HG02678 (cell line): ENCODE results near the gene STARD13.

Source experiments
- ATAC-seq: cut with Tn5 transposase; IDR thresholded peaks from one replicate; pipeline ENCODE4 v1.9.1; 2021; ENCODE audit warnings: mild to moderate bottlenecking, moderate library complexity; ENCODE audit not compliant: unreplicated experiment

STARD13 gene

DNA sequence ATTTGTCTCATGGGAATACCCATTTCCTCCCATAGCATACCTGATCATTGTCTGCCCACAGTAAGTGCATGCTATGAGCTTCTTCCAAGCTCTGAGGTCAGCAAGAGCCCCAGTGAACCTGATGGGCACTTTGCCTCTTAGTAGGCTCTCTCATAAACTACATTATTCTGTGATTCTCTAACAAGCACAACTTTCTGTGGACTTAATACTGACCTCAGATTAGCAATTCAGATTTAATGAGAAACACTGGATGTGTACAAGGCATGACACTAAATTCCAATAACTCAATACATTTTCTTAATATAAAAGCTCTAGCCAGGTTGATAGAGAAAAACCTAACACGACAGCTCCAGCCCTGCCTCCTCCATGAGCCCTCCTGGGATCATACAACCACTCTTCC lies 23.3 kb upstream of the STARD13 start:
- no peak for ATAC-seq

DNA sequence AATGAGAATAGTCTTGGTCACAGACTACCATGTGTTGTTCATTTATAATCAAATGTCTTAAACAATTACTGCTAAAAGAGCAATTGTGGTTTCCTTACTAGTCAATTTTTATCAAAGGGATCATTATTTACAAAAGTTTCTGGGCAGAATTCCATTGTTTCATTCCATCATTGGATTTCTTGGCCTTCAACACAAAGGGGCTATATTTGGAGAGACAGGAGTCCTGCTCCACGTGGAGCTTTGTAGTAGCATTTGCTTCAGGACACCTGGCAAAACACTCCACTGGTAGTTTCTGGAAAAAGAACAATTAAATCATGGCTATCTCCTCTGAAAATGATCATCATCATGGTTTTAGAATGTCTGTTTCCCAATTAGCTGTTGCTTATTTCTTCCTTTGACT lies 22.3 kb upstream of the STARD13 start:
- no peak for ATAC-seq

DNA sequence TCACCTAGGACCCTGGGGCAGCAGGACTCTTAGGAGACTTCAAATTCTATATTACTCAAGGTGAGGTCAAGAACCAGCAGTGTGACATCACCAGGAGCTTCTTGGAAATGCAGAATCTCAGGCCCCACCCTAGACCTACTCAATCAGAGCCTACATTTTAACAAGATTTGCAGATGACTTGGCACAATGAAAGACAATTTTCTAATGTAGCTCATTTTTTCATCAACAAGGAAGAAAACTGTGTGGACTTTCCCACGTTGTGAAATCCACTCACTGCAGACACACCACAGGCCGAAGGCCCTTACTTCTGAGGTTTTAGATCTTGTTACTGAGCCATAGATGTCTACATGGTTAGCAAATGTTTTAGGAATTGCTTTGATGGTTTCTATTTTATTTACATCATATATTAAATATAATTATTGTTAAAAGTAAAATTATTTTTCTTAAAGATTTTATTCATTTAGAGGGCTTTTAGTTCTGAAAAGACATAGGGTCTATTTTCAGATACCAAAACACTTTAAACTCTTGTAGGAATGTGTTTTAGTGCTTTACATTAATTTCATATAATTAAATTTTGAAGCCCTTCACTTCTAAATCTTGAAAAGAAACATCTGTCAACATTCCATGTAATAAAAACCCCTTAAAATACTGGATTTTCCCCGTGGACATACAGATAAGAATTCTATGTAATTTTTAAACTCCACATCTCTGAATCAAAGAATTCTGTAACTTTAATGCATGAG lies 18.5 kb upstream of the STARD13 start:
- ATAC-seq, result no peak

DNA sequence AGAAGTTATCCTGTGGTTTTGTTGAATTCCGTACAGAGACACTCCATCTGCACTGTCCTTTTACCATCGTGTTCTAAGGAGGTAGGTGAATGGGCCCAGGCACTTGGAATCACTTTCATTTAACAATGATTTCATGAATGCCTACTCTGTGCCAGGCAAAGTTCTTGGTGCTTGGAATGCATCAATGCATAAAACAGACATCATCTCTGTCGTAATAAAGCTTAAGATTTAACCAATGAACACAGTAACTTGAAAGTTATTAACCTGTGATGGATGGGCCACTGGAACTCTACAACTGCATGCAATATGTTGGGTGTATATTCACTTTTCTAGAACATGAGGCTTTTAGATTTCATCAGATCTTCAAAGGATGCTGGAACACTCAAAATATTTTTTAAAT lies 14.1 kb upstream of the STARD13 start:
- no peak for ATAC-seq

DNA sequence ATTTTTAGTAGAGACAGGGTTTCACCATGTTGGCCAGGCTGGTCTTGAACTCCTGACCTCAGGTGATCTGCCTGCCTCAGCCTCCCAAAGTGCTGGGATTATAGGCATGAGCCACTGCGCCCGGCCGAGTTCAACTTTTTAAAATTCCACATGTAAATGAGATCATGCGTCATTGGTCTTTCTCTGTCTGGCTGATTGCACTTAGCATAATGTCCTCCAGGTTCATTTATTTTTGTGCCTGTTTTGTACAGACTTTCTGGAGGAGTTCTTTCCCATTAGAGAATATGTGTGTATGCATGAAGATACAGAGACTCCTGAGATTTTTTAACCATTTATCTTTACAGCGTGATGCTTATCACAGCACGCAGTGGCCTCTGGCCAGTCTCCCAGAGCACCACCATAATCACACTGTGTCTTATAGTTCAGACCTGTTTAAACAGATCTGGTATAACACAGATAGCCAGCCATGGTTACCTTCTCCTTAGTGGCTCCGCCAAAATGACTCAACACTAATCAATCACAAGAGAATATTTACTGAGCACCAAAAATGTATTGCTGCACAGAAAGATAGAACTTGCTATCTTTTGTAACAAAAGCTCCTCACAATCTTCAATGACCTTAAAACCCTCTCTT lies 11.4 kb upstream of the STARD13 start:
- ATAC-seq, result no peak

DNA sequence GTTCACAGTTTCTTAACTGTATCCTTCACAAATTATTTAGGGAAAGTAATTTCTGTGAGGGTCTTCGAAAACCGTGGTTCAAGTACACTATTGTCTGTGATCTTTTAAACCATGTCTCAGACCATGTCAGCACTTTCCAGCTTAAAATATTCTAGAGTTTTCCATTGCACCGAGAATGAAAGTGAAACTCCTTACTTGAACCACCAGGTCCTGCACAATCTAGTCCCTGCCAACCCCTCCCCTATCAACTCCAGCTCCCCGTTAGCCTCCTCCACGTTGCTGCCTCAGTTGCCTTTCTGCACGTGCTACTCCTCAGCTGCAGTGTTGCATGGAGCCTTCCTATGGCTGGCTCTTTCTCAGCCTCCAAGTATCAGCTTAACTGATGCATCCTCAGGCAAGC lies 7.2 kb upstream of the STARD13 start:
- ATAC-seq, result no peak

DNA sequence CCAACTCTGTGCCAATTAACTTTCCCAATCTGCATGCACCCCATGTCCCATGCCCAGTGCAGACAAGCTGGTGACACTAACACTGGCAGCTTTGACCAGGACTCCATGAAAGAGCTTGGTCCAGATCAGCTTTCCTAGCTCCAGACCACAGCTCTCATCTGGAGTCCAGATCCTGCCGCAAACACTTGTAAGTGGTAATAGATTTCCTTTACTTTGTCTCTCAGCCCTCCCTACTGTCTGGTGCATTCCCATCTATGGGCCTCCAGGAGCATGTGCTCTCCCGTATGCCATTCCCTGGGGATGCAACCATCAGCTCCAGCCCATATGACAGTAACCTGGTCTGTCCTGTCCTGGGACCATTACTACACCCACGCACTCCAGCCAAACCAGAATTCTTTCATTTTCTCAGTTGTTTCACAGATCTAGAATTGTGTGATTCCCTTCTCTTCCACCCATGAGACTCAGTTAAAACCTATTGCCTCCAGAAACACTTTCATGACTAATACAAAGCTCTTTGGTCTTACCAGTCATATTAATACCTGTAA lies 4.9 kb upstream of the STARD13 start:
- ATAC-seq, result no peak

DNA sequence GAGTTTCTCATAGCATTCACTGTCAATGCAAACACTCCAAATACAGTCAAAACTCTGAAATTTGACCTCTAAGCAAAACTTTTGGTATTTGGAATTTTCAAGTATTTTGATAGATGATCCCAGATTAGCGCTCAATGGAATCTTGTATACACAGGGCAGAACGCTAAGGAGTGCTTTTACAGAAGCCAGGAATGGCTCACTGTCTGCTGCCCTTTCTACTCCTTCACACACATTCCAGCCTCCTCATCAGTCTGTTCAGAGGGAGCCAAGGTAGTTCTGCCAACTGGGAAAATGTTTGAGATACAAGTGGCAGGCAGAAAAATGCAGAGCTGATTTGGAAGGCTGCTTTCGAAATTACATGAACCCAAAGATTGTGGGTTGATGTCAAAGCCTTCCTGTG lies 4.4 kb upstream of the STARD13 start:
- no peak for ATAC-seq

DNA sequence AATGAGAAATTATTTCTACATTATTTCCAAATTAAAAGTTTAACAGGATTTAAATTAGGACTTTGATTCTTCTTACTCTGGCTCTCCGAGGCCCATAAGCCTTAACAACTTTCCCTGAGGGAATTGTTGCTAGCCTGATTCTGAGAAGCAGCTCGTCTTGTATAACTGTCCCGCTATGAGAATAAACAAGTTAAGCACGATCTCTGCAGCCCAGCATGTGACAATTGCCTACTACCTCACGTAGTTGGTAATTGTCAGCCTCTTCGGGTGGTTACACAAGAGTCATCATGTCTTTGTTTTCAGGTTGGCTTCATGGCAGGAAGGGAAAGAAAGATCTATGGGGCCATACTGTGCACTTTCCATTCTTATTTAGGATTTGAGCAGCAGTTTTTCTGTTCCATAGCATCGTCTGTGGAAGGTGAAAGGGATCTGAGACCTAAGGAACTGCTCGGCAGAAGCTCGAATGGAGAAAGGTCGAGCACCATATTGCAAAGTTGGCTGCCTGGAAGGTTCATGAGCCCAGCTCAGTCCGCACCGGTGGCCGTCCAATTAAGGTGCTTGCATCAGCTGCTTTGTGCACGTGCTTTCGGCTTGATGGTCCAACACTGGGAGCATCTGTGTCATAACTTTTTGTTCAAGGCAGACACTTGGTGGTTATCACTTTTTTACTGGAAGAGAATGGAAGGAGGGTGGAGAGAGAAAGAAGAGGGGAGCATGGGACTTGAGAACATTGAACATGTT lies 1.8 kb upstream of the STARD13 start:
- no peak for ATAC-seq

DNA sequence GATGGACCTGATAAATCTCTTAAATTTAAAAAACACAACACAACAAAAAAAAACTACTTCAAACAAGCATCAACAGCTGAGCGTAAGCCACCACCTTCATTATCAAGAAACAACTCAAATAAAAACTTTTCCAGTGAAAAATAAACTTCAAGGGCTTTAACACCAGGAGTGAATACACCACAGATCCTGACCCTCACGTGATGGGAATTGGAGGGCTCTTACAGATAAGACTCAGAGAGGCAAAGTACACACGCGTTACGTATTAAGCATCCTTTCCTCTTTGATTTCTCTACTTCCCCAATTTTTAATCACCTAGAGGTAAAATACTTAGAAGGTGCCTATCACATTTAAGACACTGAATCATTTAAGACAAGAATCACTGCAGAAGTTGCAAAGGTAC lies 573 bp upstream of the STARD13 start:
- ATAC-seq, result no peak

DNA sequence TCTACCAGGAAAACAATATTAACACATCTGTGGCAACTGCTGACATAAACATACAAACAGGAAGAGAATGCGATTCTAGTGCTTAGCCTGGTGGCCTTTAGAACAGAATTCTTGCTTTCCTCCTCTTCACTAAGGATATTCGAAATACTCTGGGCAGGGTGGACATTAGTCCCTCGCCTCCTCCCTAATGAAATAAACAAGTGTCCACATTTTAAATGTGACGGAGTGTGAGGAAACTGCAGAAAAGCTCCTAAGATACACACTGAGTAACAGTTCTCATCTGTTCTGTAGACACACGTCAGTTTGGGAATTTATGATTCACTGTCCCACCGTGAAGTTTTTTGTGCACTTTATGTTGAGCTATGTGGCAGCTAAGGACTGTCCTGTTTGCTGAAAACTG lies 639 bp downstream of the STARD13 start:
- ATAC-seq, result peak; percentile 18

DNA sequence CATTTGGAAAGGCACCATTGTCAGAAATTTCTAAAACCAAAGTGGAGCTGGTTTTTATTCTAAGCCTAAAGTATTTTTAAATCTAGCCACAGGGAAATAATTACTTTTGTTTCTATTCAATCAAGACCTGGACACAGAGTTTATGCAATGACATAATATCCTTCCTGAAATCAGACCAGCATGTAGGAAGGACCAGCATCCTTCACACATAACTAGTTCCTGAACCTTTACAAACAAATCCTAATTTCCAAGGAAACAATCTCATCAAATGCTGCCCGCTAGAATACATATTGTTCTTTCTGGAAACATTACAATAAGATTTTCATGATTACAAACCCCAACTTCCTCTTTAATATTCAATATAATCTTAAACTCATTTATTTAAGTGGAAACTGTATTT lies 1.5 kb downstream of the STARD13 start:
- no peak for ATAC-seq

DNA sequence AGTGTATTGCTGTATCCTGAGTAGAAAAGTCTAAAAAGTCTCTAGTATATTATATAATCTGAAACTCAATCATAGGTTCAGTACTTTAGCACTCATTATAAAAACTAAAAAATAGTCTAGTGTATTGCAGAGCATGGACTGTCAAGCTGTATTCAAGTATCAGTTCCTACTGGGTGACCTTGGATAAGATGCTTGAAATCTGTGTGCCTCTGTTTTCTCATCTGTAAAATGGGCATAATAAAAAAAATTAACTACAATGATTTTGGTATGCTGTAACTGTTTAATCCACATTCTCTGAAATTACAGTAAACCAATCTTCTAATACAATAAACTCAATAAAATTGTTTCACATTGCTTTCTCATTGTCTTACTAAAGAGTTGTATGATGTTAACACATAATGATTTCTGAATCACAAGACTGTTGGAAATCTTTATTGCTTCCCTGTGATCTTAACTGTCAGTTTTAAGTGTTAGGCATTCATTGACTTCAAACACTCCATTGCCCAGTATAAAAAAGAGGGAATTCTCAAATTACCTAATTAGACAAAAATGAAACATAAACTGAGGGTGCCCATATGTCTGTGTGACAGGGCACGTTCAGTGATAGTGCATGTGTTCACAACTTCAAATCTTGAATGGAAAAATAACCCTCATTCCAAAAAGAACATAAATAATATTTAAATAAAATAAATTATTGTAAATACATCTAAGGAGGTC lies 2.2 kb downstream of the STARD13 start:
- ATAC-seq, result no peak

DNA sequence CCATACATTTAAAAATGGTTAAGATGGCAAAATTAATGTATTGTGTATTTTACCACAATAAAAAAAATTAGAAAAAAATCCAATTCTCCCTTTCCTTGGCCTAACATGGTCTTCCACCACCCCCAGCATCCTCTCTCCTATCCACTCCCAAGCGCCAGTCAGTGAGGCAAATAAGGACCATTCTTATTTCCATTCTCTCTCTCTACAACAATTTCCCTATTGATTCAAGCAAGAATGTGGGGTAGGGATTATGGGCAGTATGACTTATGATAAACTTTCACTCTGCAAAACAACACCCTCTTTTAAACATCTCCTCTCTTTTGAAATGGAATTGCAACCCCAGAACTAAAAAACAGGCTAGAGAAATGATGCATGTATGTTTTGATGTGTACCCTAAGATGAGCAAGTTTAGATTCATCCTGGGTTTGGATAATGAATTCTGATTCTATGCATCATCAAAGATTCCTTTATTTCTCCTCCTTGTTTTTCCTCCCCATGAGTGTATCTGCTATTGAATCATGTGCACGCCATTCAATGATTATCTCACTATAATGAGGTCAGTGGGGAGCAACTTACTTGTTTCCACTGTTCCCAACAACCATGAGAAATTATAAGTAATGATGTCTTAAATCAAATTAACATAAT lies 3.5 kb downstream of the STARD13 start:
- no peak for ATAC-seq

DNA sequence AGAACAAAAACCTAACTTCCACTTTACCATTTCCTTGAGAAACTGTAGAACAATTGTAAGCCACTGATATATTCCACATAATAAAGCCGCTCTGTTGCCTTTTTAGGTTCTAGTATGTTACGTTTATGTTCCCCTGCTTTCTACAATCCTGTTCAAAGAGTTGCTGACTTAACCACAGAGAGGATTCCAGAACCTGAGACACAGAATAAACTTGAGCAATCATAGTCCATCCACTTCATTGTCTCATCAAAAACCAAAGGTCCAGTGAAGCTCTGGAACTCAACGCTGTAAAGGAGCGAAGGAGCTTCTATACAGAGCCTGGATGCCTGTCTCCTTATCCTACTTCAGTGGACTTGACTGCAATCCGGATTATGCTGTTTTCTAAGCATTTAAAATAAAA lies 4.6 kb downstream of the STARD13 start:
- no peak for ATAC-seq

DNA sequence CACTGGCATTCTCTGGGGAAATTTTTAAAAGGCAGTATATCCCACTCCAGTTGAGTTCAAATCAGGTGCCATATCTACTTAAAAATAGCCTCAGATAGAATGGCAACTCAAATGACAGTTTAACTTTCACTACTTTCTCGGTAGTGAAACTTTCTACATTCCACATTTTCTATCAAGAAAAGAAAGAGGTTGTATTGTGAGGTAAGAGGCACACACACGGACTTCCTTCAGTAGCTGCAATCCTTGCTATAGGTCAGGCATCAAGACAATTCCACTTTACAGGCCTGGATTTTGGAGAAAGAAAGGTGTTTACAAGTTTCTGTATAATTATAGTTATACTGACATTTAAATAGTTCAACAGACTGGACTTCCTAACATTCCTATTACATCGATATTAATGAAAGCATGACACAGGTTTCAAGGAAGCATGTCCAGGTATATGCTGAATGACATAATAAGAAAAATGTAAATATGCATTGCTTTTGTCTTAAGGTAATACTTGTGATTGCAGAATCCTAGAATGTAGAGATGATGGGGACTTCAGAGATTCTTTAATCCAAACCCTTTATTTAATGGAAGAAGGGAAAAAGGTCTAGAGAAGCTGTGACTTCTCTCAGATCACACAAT lies 5.2 kb downstream of the STARD13 start:
- ATAC-seq, result no peak

DNA sequence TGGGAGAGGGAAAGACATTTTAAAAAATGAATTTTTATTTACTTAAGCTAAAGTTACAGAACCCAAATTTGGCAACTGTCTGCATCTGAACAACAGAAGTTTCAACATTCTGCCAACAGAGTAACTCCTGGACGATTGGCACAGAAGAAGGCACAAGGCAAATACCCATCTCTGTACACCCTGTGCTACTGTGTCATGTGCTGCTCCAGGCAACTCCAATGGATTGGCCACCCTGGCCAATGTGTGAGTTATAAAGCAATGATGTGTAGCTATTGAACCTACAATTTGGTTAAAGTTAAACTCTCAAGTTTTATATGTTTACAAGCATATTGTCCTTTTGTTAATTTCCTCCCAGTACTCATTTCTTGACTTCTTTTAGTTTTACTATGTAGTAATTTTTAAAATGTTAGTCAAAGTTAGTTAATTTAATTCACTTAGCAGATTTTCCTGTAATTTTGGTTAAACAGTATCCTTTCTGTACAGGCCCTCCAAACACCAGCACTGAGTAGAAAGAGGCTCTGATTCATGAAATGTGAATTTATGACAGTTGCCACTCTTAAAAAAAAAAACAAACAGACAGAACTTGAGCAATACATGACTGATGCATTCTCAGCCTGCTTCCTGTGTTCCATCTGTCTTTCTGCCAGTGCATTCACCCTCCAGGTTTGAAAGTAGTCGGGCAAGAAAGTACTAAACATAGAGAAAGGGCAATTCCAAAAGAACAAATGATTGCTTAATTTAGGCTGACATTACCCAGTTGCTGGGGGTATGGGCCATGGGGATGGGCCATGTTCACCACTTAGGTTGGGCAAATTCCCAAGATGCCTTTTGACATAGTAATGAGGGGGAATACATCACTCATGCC lies 5.9 kb downstream of the STARD13 start:
- ATAC-seq, result no peak

DNA sequence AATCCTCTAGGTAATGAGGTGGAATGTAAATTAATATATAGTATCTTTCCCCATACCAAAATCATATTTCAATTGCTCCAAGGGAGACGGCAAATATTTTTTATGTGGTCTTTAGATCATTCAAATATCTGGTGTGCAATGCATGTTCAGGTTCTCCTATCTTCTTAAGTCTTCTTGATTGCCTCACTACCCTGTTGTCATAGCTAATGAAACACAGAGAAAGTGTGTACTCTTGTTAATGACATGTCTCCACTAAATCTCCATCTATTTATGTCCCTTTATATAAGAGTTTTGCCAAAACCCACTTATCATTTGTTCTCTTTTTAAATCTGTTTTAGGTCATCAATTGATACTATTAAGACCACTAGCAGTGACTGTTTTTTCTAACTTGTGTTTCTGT lies 6.6 kb downstream of the STARD13 start:
- ATAC-seq, result no peak

DNA sequence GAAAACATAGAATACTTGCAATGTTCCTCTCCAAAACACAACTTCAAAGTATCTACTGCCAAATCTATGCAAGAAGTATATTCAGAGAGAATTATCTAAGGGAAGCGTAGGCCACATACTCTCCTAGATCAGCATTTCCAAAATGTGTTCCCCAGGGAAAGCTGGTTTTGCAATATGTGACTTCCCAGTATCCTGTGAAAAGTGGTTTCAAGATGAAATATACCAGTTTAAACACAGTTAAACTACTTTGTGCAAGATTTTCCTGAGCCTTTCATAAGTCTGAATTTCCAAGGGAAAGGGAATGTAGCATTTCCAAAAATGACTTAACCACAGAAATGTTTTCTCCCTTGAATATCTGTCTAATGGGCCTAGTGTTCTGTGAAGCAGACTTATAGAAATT lies 7.6 kb downstream of the STARD13 start:
- no peak for ATAC-seq
